Parathyroid adenoma (tissue), 2 donors: ENCODE results near the gene TBC1D22A.
"Not testable (repeated sequence)": the region's sequence is repeated elsewhere in the genome, so short reads cannot be mapped to it uniquely, and the experiment has no call there.

ENCODE experiments used
- H2AFZ ChIP-seq: fragments of 300-600 bp; sonication (generic); one replicate; pipeline ENCODE4 v1.7.0; 2017; ENCODE audit warnings: antibody characterized with exemption, mild to moderate bottlenecking
- H3K27ac ChIP-seq: fragments of 300-600 bp; sonication (generic); one replicate; pipeline ENCODE4 v1.7.0; 2017
- H3K27me3 ChIP-seq: fragments of 300-600 bp; sonication (generic); one replicate; pipeline ENCODE4 v1.7.0; 2017; ENCODE audit warnings: low read length; ENCODE audit not compliant: control insufficient read depth, insufficient read depth
- H3K36me3 ChIP-seq: fragments of 300-600 bp; sonication (generic); one replicate; pipeline ENCODE4 v1.7.0; 2017; ENCODE audit warnings: low read length; ENCODE audit not compliant: control insufficient read depth, insufficient read depth
- H3K4me1 ChIP-seq: fragments of 300-600 bp; sonication (generic); one replicate; pipeline ENCODE4 v1.7.0; 2017; ENCODE audit warnings: control low read depth
- H3K4me2 ChIP-seq: fragments of 300-600 bp; sonication (generic); one replicate; pipeline ENCODE4 v1.7.0; 2017; ENCODE audit warnings: low read length
- H3K4me3 ChIP-seq: fragments of 300-600 bp; sonication (generic); one replicate; pipeline ENCODE4 v1.7.0; 2017; ENCODE audit warnings: low read depth, low read length
- H3K79me2 ChIP-seq: fragments of 300-600 bp; sonication (generic); one replicate; pipeline ENCODE4 v1.7.0; 2017; ENCODE audit warnings: control low read depth
- H3K9ac ChIP-seq: fragments of 300-600 bp; sonication (generic); one replicate; pipeline ENCODE4 v1.7.0; 2017; ENCODE audit warnings: mild to moderate bottlenecking
- H3K9me3 ChIP-seq: fragments of 300-600 bp; sonication (generic); one replicate; pipeline ENCODE4 v1.7.0; 2017; ENCODE audit warnings: low read length; ENCODE audit not compliant: control insufficient read depth
- TF ChIP-seq, protein P1 (sequence below): fragments of 300-600 bp; sonication (generic); IDR thresholded peaks from one replicate; pipeline ENCODE4 v1.7.0; 2017; ENCODE audit warnings: antibody characterized with exemption, mild to moderate bottlenecking
- donor health status: primary hyperparathyroidism.

Gene TBC1D22A

DNA sequence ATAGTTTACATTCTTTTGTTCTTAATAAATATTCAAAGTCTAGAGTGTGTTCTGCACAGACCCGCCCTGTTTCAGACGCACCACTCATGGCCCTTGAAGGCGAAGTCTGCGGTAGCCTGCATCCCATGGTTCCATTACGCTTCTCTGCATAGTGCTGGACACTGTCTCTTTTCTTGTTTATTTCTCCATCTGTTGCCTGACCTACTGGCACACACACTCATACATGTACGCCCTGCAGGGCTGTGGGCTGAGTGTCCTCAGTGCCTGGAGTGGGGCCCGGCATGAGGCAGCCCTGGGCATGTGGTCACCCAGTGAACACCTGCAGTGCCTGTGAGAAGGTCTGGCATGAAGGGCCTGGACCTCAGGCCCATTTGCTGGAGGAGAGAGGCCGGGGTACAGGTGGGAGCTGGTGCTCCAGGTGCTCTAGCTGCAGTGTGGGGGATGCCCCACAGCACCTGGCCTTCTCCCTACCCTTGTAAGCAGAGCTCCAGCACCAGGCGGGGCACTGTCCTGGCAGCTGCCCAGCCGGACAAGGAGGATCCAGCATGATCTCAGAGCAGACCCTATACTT is 404.1 kb downstream of the TBC1D22A start:
- H3K27ac ChIP-seq = no peak overlapping the region
- H3K27me3 ChIP-seq = no peaks in the 10 kb centered on the region
- H2AFZ ChIP-seq = no peak overlapping the region
- TF ChIP-seq, protein P1, sequence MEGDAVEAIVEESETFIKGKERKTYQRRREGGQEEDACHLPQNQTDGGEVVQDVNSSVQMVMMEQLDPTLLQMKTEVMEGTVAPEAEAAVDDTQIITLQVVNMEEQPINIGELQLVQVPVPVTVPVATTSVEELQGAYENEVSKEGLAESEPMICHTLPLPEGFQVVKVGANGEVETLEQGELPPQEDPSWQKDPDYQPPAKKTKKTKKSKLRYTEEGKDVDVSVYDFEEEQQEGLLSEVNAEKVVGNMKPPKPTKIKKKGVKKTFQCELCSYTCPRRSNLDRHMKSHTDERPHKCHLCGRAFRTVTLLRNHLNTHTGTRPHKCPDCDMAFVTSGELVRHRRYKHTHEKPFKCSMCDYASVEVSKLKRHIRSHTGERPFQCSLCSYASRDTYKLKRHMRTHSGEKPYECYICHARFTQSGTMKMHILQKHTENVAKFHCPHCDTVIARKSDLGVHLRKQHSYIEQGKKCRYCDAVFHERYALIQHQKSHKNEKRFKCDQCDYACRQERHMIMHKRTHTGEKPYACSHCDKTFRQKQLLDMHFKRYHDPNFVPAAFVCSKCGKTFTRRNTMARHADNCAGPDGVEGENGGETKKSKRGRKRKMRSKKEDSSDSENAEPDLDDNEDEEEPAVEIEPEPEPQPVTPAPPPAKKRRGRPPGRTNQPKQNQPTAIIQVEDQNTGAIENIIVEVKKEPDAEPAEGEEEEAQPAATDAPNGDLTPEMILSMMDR = no peak
- no peak overlapping the region for H3K4me2 ChIP-seq
- H3K79me2 ChIP-seq = no peaks in the 10 kb centered on the region
- H3K4me3 ChIP-seq = no peak overlapping the region
- no peaks in the 10 kb centered on the region for H3K9me3 ChIP-seq
- no peaks in the 10 kb centered on the region for H3K36me3 ChIP-seq
- no peaks in the 10 kb centered on the region for H3K4me1 ChIP-seq
- no peak overlapping the region for H3K9ac ChIP-seq

DNA sequence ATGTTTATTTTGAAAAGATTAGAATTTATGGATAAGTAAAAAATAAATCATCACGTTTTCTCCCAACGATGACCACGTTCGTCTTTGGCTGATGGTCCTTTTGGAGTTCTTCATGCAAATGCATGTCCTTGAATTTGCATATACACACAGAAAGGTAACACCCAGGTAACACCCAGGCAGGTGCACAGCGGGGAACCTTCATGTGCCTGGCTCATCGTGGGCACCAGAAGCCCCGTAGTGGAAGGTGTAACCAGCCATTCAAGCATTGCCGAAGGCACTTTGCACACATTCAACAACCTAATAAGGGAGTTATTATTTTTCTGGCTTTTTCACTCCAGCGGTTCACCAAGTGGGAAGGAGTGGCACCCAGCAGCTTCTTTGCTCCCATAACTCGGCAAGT is 404.6 kb downstream of the TBC1D22A start:
- no peaks in the 10 kb centered on the region for H3K27me3 ChIP-seq
- H3K4me3 ChIP-seq = no peak overlapping the region
- H3K4me2 ChIP-seq = no peak overlapping the region
- H3K9me3 ChIP-seq = no peaks in the 10 kb centered on the region
- no peak overlapping the region for H3K9ac ChIP-seq
- H3K79me2 ChIP-seq = no peaks in the 10 kb centered on the region
- TF ChIP-seq, protein P1 = no peak
- H2AFZ ChIP-seq = no peak overlapping the region
- no peaks in the 10 kb centered on the region for H3K4me1 ChIP-seq
- H3K27ac ChIP-seq = no peak overlapping the region
- no peaks in the 10 kb centered on the region for H3K36me3 ChIP-seq

DNA sequence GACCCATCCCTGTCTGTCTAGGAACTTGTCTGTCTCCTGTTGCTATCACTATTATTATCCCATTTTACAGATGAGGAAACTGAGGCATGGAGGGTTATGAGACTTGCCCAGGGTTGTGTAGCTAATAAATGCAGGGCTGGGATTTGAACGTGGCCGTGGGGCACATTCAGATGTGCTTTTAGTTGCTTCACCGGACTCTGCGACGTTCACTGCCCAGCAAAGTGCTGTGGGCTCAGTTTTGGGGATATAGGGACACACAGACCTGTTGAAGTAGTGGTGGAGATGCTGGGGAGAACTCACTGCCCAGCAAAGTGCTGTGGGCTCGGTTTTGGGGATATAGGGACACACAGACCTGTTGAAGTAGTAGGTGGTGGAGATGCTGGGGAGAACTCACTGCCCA is 405.5 kb downstream of the TBC1D22A start:
- not testable (repeated sequence) for H3K27me3 ChIP-seq, H2AFZ ChIP-seq, H3K4me2 ChIP-seq, H3K36me3 ChIP-seq, H3K79me2 ChIP-seq, H3K4me1 ChIP-seq, H3K27ac ChIP-seq, H3K9me3 ChIP-seq, H3K9ac ChIP-seq, H3K4me3 ChIP-seq

DNA sequence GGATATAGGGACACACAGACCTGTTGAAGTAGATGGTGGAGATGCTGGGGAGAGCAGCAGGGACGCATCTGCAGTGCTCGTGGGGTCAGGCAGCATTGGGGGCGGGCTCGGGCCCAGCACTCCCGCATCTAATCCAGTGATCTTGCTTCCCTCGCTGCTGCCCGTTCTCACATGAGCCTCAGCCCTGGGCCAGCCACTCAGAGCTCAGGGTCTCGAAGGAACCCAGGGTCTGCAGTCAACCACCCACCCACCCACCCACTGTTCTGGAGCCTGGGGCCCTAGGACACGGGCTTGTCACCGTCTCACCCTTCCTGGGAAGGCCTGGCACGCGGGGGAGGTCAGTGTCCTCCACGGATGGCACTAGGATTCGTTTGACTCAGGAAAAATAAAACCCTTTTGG is 406.0 kb downstream of the TBC1D22A start:
- Histone ChIP-seq H3K4me3 (no peak overlapping the region), H3K9me3 (no peaks in the 10 kb centered on the region), H3K4me2 (no peak overlapping the region), H3K79me2 (no peaks in the 10 kb centered on the region), H3K27ac (no peak overlapping the region), H3K4me1 (no peaks in the 10 kb centered on the region), H2AFZ (no peak overlapping the region), H3K36me3 (no peaks in the 10 kb centered on the region), H3K27me3 (no peaks in the 10 kb centered on the region), H3K9ac (no peak overlapping the region)
- TF ChIP-seq, protein P1 = no peak

DNA sequence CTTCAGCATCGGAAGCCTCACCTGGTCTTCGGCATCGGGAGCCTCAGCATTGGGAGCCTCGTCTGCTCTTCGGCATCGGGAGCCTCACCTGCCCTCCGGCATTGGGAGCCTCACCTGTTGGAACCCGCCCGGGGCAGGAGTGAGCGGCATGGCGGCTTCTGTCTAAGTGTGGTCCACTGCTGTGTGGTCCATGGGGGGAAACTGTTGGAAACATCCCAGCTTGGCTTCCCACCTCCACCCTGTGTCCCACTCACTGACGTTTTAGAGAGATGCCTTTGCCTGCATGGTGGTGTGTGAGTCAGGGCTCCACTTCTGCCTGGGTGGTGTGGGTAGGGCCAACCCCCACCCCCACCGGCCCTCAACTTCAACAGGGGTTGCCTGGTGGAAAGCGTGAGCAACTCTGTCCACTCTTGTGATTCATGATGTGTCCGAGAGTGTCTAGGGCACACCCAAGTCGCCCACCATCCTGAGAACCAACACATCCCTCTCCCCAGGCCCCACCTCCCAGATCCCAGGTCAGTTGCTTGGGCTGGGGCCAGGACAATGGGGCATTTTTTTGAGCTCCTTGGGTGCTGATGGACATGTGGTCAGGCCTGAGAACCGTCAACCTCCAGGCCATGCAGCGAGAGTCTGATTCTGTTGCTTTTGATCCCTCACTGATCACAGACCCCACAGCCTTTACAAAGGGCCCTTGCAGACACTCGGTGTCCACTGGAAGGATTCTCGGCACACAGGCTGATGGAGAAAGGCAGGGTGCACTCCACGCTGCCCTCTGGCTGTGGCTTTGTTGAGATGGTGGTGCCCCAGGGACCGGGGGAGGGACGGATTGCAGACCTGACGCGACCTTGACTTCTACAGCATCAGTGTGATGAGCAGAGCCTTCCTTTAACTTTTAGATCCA is 406.7 kb downstream of the TBC1D22A start:
- H3K9me3 ChIP-seq = no peaks in the 10 kb centered on the region
- H3K27me3 ChIP-seq = no peaks in the 10 kb centered on the region
- no peaks in the 10 kb centered on the region for H3K4me1 ChIP-seq
- no peak overlapping the region for H3K27ac ChIP-seq
- no peak overlapping the region for H2AFZ ChIP-seq
- H3K4me3 ChIP-seq = no peak overlapping the region
- no peaks in the 10 kb centered on the region for H3K79me2 ChIP-seq
- no peak overlapping the region for H3K9ac ChIP-seq
- no peaks in the 10 kb centered on the region for H3K36me3 ChIP-seq
- no peak overlapping the region for H3K4me2 ChIP-seq
- TF ChIP-seq, protein P1 = no peak
